GM12892 (cell line): ENCODE results near the gene MARK3.
A peak's percentile ranks its signal among the peaks of the same experiment; 100 is the strongest.
"Not testable (repeated sequence)": the region's sequence is repeated elsewhere in the genome, so short reads cannot be mapped to it uniquely, and the experiment has no call there.

Experiments used
- DNase-seq: peaks from one replicate; pipeline ENCODE4 v3.0.0; 2011; ENCODE audit not compliant: insufficient read length
- FAIRE-seq: peaks from 2 replicates; lab custom pipeline; 2011; peaks lifted over from hg19 to GRCh38; lab: Jason Lieb, UNC
- POLR2A ChIP-seq: IDR thresholded peaks from 2 replicates; pipeline ENCODE4 v1.6.1; 2011; ENCODE audit warnings: low read depth, low read length, control low read depth
- POLR2AphosphoS5 ChIP-seq: IDR thresholded peaks from 2 replicates; pipeline ENCODE4 v1.6.1; 2011; ENCODE audit warnings: low read depth, low read length, control low read depth
- TAF1 ChIP-seq: IDR thresholded peaks from 2 replicates; pipeline ENCODE4 v1.6.1; 2011; ENCODE audit warnings: low read depth, mild to moderate bottlenecking, control low read depth, low read length, borderline replicate concordance

The MARK3 gene

DNA sequence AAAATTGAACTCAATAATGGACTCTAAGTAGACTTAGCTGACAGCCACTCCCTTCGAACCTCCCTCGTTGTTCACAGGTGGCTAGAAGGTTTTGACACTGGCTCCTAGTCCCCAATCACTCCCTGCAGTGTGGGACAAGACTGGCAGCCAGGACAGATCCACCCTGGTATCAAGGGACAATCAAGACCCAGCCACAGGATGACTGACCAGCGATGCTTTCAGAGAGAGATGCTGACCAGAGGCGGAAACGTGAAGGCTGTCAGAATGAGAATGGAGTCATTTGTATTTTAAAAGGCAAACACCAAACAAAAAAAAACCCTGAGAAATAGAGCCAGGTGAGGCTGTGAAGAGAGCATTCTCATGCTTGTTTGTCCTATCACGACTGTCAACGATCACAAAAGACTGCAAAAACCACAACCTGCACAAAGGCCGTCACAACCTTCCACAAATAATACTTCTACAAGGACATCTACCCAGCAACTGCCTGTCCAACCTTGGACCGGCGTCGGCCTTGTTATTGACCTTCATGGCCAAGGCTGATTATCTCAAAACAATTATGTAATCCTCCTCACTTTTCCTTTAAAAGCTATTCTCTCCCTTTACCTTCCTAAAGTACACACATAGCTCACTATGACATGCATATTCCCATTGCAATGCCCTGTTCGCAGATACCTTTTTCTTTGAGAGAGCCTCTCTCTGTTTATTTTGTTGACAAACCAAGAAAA is 38.0 kb upstream of the MARK3 start:
- no peak for FAIRE-seq
- DNase-seq, result no peak
- TF ChIP-seq POLR2AphosphoS5 (no peak), TAF1 (no peak), POLR2A (no peak)

DNA sequence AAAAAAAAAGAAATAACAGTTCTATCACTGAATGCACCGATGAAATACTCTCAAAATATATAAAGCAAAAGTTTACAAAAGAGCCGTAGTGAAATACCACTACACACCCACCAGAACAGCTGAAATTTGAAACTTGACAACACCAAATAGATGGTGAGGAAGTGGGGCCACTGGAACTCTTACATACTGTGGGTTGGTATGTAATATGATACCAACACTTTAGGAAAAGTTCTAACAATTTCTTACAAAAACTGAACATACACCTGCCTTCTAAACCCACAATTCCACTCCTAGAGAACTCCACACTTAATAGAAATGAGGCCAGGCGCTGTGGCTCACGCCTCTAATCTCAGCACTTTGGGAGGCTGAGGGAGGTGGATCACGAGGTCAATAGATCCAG is 37.1 kb upstream of the MARK3 start:
- DNase-seq (no peak), FAIRE-seq (no peak)
- no peak for TF ChIP-seq POLR2AphosphoS5

DNA sequence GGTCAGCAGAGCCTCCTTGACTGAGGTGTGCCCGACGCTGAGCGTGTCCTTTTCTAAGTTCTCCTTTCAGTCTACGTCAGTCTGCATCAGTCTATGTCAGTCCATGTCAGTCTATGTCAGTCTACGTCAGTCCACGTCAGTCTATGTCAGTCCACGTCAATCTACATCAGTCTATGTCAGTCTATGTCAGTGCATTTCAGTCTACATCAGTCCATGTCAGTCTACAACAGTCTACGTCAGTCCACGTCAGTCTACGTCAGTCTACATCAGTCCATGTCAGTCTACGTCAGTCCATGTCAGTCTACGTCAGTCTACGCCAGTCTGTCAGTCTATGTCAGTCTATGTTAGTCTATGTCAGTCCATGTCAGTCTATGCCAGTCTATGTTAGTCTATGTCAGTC is 35.2 kb upstream of the MARK3 start:
- DNase-seq (no peak), FAIRE-seq (no peak)
- TF ChIP-seq POLR2AphosphoS5 (no peak), POLR2A (no peak), TAF1 (no peak)

DNA sequence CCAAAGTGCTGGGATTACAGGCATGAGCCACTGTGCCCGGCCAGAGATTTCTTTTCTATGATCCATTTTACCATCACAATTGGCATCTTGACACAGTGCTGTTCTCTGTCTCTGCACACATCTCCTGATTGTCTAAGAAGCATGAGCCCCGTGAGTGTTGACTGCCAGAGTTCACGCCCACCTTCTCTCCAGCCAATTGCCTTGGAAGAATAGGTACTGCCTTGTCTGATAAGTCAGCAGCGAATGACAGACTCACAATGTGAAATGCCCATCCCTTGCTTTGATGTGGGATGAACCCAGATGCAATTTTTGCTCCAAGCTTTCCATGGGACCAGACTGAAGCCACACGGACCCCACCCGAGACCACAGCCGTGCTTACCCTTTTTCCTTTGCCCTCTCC is 31.9 kb upstream of the MARK3 start:
- DNase-seq (no peak), FAIRE-seq (no peak)
- TF ChIP-seq TAF1, result no peak
- no peak for TF ChIP-seq POLR2AphosphoS5
- TF ChIP-seq POLR2A, result no peak

DNA sequence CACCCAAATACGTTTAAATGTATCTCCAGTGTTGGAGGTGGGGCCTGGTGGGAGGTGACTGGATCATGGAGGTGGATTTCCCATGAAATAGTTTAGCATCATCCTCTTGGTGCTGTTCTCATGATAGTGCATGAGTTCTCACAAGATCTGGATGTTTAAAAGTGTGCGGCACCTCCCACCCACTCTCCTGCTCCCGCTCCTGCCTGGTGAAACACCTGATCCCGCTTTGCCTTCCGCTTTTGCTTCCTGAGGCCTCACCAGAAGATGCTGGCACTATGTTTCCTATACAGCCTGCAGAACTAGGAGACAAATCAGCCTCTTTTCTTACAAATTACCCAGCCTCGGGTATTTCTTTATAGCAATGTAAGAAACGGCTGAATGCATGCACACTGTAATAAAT is 31.1 kb upstream of the MARK3 start:
- no peak for DNase-seq
- no peak for TF ChIP-seq POLR2A
- no peak for TF ChIP-seq TAF1
- TF ChIP-seq POLR2AphosphoS5, result no peak
- no peak for FAIRE-seq

DNA sequence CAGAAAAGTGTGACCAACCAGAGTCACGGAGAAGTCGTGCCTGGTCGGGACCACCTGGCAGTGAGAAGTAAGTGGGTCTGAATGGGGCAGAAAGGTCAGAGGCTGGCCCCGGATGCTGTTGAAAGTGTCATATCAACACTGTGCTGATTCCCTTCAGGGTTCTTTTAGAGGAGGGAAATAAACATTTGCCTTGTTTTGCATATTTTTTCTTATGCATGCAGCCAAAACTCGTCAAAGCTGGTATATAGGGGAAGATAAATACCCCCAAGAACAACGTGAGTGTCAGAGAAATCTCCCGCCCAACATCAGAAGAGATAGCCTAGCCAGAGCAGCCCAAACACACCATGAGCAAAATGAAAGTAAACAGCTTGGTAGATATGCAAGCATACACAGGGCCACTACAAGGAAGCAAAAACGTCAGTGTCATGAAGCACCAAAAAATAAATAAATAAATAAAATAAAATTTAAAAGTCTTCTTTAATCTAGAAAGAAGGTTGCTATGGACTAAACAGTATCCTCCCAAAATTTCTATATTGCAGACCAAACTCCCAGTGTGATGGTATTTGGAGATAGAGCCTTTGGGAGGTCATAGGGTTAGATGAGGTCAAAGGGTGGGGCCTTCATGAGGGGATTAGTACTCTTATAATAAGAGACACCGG is 29.1 kb upstream of the MARK3 start:
- TF ChIP-seq POLR2AphosphoS5 (no peak), TAF1 (no peak), POLR2A (no peak)
- DNase-seq (no peak), FAIRE-seq (peak; percentile 24)

DNA sequence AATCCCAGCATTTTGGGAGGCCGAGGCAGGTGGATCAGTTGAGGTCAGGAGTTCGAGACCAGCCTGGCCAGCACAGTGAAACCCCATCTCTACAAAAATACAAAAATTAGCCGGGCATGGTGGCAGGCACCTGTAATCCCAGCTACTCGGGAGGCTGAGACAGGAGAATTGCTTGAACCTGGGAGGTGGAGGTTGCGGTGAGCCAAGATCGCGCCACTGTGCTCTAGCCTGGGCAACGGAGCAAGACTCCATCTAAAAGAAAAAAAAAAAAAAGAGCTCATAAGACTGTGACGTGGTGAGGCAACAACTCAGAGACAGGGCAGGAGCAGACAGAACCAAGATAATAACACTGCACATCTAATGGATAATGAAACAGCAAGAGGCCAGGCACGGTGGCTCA is 27.7 kb upstream of the MARK3 start:
- FAIRE-seq, result not testable (repeated sequence)

DNA sequence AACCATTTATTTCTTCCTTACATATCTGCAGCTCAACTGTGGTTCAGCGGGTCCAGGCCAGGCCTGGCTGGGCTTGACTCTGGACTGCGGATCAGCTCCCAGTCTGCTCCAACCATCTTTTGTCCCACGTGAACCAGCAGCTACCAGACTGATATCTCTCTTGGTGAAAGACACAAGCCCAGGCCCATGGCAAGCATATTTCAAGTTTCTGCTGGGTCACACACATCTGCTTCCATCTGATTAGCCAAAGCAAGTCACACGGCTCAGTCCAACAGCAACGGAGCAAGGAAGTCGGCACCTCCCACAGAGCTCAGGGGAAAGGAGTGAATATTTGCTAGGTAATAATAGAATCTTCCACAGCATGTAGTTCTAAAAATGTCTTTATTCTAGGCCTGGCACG is 24.7 kb upstream of the MARK3 start:
- no peak for TF ChIP-seq POLR2AphosphoS5
- FAIRE-seq, result no peak
- DNase-seq, result no peak

More for the DNA sequence above, 27.7 kb upstream of the MARK3 start:
- not testable (repeated sequence) for DNase-seq

DNA sequence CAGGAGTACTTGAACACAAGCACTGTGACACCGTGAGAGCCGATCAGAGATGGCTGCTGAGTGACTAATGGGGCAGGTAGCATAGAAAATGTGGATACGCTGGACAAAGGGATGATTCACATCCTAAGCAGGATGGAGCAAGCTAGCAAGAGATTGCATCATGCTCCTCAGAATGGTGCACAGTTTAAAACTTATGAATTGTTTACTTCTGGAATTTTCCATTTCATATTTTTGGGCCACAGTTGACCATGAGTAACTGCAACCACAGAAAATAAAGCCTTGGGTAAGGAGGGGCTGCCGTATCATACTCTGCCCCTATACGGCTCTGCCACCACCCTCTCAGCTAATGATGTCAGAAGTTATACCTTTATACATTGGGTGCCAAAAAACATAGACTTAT is 23.3 kb upstream of the MARK3 start:
- FAIRE-seq (no peak), DNase-seq (no peak)
- TF ChIP-seq POLR2A (no peak), POLR2AphosphoS5 (no peak), TAF1 (no peak)

DNA sequence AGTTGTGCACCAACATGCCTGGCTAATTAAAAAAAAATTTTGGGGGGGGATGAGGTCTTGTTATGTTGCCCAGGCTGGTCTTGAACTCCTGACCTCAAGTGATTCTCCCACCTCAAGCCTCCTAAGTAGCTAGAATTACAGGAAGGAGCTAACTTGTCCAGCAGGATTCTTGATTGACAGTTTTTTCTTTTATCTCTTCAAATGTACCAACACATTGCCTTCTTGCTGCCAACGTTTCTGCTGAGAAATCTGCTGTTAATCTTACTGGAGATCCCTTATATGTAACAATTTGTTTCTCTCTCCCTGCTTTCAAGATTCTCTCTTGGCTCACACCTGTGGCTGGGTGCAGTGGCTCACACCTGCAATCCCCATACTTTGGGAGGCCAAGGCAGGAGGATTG is 22.4 kb upstream of the MARK3 start:
- no peak for TF ChIP-seq POLR2AphosphoS5
- no peak for TF ChIP-seq POLR2A
- no peak for TF ChIP-seq TAF1
- DNase-seq, result no peak
- no peak for FAIRE-seq

DNA sequence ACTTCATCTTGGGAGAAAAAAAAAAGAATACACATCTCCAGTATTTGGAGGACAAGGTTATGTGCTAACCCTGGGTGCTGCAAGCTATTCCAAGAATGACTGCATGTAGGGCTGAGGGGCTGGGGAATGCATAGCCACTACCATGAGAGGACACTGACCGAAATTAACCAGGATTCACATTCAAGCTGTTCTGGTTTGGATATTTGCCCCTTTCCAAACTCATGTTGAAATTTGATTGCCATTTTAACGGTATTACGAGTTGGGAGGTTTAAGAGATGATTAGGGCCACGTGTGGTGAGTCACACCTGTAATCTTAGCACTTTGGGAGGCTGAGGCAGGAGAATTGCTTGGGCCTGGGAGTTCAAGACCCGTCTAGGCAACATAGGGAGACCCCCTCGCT is 18.5 kb upstream of the MARK3 start:
- DNase-seq, result no peak
- FAIRE-seq, result no peak
- TF ChIP-seq POLR2AphosphoS5, result no peak
- TF ChIP-seq TAF1, result no peak
- TF ChIP-seq POLR2A, result no peak

DNA sequence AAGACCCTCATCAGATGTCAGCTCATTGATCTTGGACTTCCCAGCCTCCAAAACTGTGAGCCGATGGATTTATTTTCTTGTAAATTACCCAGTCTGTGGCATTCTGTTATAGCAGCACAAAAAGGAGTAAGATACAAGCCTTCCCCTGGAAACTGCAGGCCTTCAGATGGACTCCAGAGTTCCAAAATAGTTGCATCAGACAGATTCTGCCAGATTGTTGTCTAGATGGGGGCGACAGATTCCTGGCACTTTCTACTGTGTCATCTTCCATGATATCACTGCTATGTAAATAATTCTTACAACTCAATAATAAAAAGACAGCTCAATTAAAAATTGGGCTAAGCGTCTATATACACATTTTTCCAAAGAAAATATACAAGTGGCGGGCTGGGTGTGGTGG is 17.2 kb upstream of the MARK3 start:
- TF ChIP-seq TAF1 (no peak), POLR2A (no peak), POLR2AphosphoS5 (no peak)
- FAIRE-seq, result no peak

DNA sequence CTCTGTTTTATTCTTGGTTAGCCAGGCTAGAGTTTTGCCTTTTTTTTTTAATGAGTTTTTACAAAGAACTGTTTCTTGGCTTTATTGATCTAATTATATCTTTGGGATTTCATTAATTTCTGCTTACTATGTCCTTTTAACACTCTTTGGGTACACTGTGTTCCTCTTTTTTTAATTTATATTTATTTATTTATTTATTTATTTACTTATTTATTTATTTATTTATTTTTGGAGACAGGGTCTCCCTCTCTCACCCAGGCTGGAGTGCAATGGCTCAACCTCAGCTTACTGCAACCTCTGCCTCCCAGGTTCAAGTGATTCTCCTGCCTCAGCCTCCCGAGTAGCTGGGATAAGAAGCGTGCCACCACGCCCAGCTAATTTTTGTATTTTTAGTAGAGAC is 15.1 kb upstream of the MARK3 start:
- TF ChIP-seq TAF1 (no peak), POLR2A (no peak), POLR2AphosphoS5 (no peak)
- no peak for DNase-seq
- no peak for FAIRE-seq

More for the DNA sequence above, 17.2 kb upstream of the MARK3 start:
- DNase-seq, result no peak

DNA sequence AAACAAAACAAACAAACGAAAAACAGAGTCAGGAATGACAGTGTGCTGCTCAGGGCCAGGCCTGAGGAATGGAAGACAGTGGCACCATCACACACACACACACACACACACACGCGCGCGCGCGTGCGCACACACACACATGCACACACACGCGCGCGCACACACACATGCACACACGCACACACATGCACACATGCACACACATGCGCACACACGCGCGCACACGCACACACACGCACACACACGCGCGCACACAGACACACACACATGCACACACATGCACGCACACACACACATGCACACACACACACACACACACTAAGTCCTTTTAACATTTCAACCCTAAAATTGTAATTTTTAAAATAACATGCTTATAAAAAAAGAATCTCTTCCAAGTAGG is 13.2 kb upstream of the MARK3 start:
- FAIRE-seq (no peak), DNase-seq (no peak)
- TF ChIP-seq POLR2A, result no peak
- TF ChIP-seq POLR2AphosphoS5, result no peak
- TF ChIP-seq TAF1, result no peak
